GM13976 (cell line): ENCODE measurements around the gene FTO.

Experiments
- DNase-seq: peaks from one replicate; pipeline ENCODE4 v3.0.0; 2012; ENCODE audit warnings: low spot score
- in situ Hi-C: fragments of 300-500 bp; cut with MboI; formaldehyde crosslinking; loops from one replicate; pipeline ENCODE4 v1.12.0; 2022; ENCODE audit warnings: low sequenced_read_pairs, mixed read lengths, inconsistent platforms; ENCODE audit not compliant: unreplicated experiment
- TF ChIP-seq, protein P1 (sequence below): IDR thresholded peaks from 2 replicates; pipeline ENCODE4 v1.5.1; 2012; ENCODE audit warnings: borderline replicate concordance, mild to moderate bottlenecking; ENCODE audit not compliant: insufficient read depth; ENCODE audit errors: extremely low read depth, missing control alignments, control extremely low read depth

FTO gene

GRCh38 chr16:54145881-54146280, 441.9 kb downstream of the FTO start:
- in situ Hi-C loops = no loop called here
- TF ChIP-seq, protein P1, sequence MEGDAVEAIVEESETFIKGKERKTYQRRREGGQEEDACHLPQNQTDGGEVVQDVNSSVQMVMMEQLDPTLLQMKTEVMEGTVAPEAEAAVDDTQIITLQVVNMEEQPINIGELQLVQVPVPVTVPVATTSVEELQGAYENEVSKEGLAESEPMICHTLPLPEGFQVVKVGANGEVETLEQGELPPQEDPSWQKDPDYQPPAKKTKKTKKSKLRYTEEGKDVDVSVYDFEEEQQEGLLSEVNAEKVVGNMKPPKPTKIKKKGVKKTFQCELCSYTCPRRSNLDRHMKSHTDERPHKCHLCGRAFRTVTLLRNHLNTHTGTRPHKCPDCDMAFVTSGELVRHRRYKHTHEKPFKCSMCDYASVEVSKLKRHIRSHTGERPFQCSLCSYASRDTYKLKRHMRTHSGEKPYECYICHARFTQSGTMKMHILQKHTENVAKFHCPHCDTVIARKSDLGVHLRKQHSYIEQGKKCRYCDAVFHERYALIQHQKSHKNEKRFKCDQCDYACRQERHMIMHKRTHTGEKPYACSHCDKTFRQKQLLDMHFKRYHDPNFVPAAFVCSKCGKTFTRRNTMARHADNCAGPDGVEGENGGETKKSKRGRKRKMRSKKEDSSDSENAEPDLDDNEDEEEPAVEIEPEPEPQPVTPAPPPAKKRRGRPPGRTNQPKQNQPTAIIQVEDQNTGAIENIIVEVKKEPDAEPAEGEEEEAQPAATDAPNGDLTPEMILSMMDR = no peak
- no peak for DNase-seq

DNA sequence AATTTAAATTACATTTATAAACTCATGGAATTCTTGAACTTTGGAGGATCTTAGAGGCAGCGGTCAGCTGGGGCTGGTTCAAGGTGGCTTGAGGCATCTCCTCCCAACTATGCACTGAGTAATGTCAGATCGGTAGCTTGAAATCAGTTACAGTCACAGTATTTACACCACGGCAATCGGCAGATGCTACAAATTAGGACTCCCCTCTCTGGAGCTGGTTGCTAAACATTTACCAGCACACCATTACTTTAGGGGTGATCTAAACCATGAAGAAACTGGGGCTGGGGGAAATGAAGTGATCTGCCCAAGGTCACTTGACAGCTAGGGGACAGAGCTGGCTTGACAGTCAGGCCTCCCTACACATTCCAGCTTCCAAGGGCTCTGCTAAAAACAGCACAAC, 445.0 kb downstream of the FTO start:
- DNase-seq = no peak
- in situ Hi-C loops = no loop called here

GRCh38 chr16:54150861-54151260, 446.9 kb downstream of the FTO start:
- in situ Hi-C loops = no loop called here
- TF ChIP-seq, protein P1 = no peak

More for the DNA sequence above, 445.0 kb downstream of the FTO start:
- TF ChIP-seq, protein P1 = no peak

GRCh38 chr16:54152362-54153239, 448.6 kb downstream of the FTO start:
- no peak for DNase-seq
- in situ Hi-C loops = no loop called here
- TF ChIP-seq, protein P1 = no peak

More at GRCh38 chr16:54150861-54151260, 446.9 kb downstream of the FTO start:
- no peak for DNase-seq

DNA sequence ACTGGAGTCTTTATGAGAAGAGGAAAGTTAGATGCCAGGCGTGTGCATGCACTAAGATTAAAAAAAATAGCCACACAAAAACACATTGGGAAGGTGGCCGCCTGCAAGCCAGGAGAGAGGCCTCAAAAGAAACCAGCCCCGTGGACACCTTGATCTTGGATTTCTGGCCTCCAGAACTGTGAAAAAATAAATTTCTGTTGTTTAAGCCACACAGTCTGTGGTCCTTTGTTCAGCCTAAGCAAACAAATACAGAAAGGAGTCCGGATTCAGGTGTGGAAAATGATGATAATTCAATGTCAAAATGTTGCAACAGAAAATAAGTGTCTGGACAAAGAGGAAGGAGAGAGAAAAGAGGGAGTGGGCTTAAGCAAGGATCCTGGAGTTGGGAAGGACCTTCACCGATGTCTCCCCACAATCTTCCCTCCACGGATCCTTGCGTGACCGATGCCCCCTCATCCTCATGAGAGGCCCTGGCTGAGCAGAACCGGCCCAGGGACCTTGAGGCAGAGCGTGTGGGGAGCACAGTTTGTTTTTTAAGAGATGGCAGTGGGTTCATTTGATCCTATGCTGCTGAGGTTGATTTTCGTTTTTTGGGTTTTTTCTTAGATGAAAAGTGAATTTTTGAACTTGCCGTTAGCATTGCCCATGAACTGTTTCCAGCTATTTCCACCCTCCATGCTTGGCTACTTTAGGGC, 449.4 kb downstream of the FTO start:
- in situ Hi-C loops = no loop called here
- TF ChIP-seq, protein P1 = no peak
- DNase-seq = no peak

DNA sequence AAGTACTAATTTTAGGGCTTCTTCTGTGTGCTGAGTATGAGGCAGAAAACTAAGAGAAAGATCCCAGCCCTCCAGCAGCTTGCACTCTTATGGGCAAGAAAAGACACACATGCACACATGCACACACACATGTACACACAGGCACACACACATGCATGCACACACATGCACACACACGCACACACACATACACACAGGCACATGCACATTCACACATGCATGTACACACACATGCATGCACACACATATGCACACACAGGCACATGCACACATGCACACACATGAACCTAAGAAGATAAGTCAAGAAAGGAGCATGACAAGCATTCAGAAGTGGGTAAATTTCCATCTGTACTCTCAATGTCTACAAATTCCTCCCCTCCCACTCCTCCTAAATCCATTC, 452.4 kb downstream of the FTO start:
- no peak for DNase-seq
- TF ChIP-seq, protein P1 = no peak
- in situ Hi-C loops = no loop called here
